Tongue (tissue), 2 donors: ENCODE data around the gene FKBP14. TPM values are rescaled to one million over a fixed set of nuclear protein-coding genes. Genes with fewer than 3 reads are reported as not detected.

Experiments
- DNase-seq: peaks from one replicate; pipeline ENCODE4 v3.0.0-alpha.2; 2015
- total RNA-seq: library from RNA; depleted of rRNA; stranded (reverse); fragments of >200 nt; gene quantifications from one replicate; pipeline ENCODE4 v1.2.3, GENCODE V29; 2014

Gene FKBP14
- total RNA-seq, 1 donor from 2014 or later = 23.7 TPM

GRCh38 chr7:30032310-30033125 lies 6.0 kb upstream of the FKBP14 start:
- peak; percentile 47 for DNase-seq

GRCh38 chr7:30029696-30030095 lies 3.2 kb upstream of the FKBP14 start:
- peak; percentile 23 for DNase-seq

GRCh38 chr7:30028749-30029635 lies 2.5 kb upstream of the FKBP14 start:
- peak; percentile 63 for DNase-seq

- peak; percentile 94 for DNase-seq
These were observed 1.8 kb upstream of the FKBP14 start, which contains the start of gene PLEKHA8 for GRCh38 chr7:30028216-30028748. Gene PLEKHA8, plus strand, starts transcription at chr7:30028412. Its CDS starts 351 bp downstream, at chr7:30028763.

GRCh38 chr7:30027740-30028215 lies 1.3 kb upstream of the FKBP14 start:
- DNase-seq = peak; percentile 51

- DNase-seq = no peak
These were observed 559 bp upstream of the FKBP14 start for GRCh38 chr7:30027065-30027456.

- no peak for DNase-seq
These were observed 3.0 kb downstream of the FKBP14 start for GRCh38 chr7:30023524-30023923.

GRCh38 chr7:30022991-30023390 lies 3.5 kb downstream of the FKBP14 start:
- DNase-seq = no peak

- DNase-seq = no peak
These were observed 6.0 kb downstream of the FKBP14 start for GRCh38 chr7:30020535-30020934.

GRCh38 chr7:30019960-30020359 lies 6.5 kb downstream of the FKBP14 start:
- DNase-seq = no peak

GRCh38 chr7:30019387-30019786 lies 7.1 kb downstream of the FKBP14 start:
- no peak for DNase-seq

- DNase-seq = no peak
These were observed 8.1 kb downstream of the FKBP14 start for GRCh38 chr7:30018451-30018850.

- no peak for DNase-seq
These were observed 13.7 kb downstream of the FKBP14 start for GRCh38 chr7:30012757-30013156.

GRCh38 chr7:30010021-30010420 lies 16.5 kb downstream of the FKBP14 start:
- DNase-seq = no peak

- no peak for DNase-seq
These were observed 21.0 kb downstream of the FKBP14 start for GRCh38 chr7:30005464-30005863.

GRCh38 chr7:30003098-30003497 lies 23.4 kb downstream of the FKBP14 start:
- no peak for DNase-seq

GRCh38 chr7:30001998-30002397 lies 24.5 kb downstream of the FKBP14 start:
- DNase-seq = no peak

- no peak for DNase-seq
These were observed 28.0 kb downstream of the FKBP14 start for GRCh38 chr7:29998489-29998888.

- DNase-seq = no peak
These were observed 30.2 kb downstream of the FKBP14 start for GRCh38 chr7:29996321-29996720.

- no peak for DNase-seq
These were observed 30.9 kb downstream of the FKBP14 start for GRCh38 chr7:29995652-29996051.

GRCh38 chr7:29993140-29993539 lies 33.4 kb downstream of the FKBP14 start:
- DNase-seq = no peak

GRCh38 chr7:29991937-29992336 lies 34.6 kb downstream of the FKBP14 start:
- DNase-seq = no peak

GRCh38 chr7:29990931-29991330 lies 35.6 kb downstream of the FKBP14 start:
- DNase-seq = no peak
